NCI-H2107 treated with DMSO at 0.1 percent for 48 hours (cell line): ENCODE results near the gene ANTXR2.
"Not testable (repeated sequence)": the region's sequence is repeated elsewhere in the genome, so short reads cannot be mapped to it uniquely, and the experiment has no call there.

Experiments used
- DNase-seq: peaks from one replicate; lab custom pipeline; 2025; ENCODE audit not compliant: unreplicated experiment; lab: John Stamatoyannopoulos, UW

The ANTXR2 gene

GRCh38 chr4:80027611-80028010, 45.4 kb downstream of the ANTXR2 start:
- DNase-seq: no peak

GRCh38 chr4:80026100-80026499, 46.9 kb downstream of the ANTXR2 start:
- DNase-seq: no peak

- no peak for DNase-seq
Observed at GRCh38 chr4:80024335-80024734, 48.7 kb downstream of the ANTXR2 start.

GRCh38 chr4:80022282-80022681, 50.7 kb downstream of the ANTXR2 start:
- DNase-seq: no peak

GRCh38 chr4:80017125-80017854, 55.7 kb downstream of the ANTXR2 start:
- DNase-seq: no peak

- no peak for DNase-seq
Observed at GRCh38 chr4:80016506-80016905, 56.5 kb downstream of the ANTXR2 start.

GRCh38 chr4:80015407-80016189, 57.4 kb downstream of the ANTXR2 start:
- no peak for DNase-seq

- DNase-seq: no peak
Observed at GRCh38 chr4:80014531-80014930, 58.5 kb downstream of the ANTXR2 start.

GRCh38 chr4:80012291-80012690, 60.7 kb downstream of the ANTXR2 start:
- no peak for DNase-seq

- DNase-seq: no peak
Observed at GRCh38 chr4:80011636-80012236, 61.3 kb downstream of the ANTXR2 start.

- DNase-seq: no peak
Observed at GRCh38 chr4:80010316-80010715, 62.7 kb downstream of the ANTXR2 start.

GRCh38 chr4:80009806-80010205, 63.2 kb downstream of the ANTXR2 start:
- no peak for DNase-seq

GRCh38 chr4:80008971-80009370, 64.1 kb downstream of the ANTXR2 start:
- DNase-seq: no peak

- DNase-seq: no peak
Observed at GRCh38 chr4:80008351-80008750, 64.7 kb downstream of the ANTXR2 start.

- DNase-seq: no peak
Observed at GRCh38 chr4:80007745-80008149, 65.3 kb downstream of the ANTXR2 start.

GRCh38 chr4:80006935-80007744, 65.9 kb downstream of the ANTXR2 start:
- no peak for DNase-seq

- no peak for DNase-seq
Observed at GRCh38 chr4:80005863-80006262, 67.2 kb downstream of the ANTXR2 start.

GRCh38 chr4:80004319-80004718, 68.7 kb downstream of the ANTXR2 start:
- DNase-seq: no peak

- not testable (repeated sequence) for DNase-seq
Observed at GRCh38 chr4:80002559-80002958, 70.5 kb downstream of the ANTXR2 start.

- DNase-seq: not testable (repeated sequence)
Observed at GRCh38 chr4:79999048-79999447, 74.0 kb downstream of the ANTXR2 start.

GRCh38 chr4:79998201-79998600, 74.8 kb downstream of the ANTXR2 start:
- no peak for DNase-seq
